ENCODE measurements around the gene SLC7A5. TPM values are rescaled to one million over a fixed set of nuclear protein-coding genes. Genes with fewer than 3 reads are reported as not detected.

The SLC7A5 gene
- total and polyA plus RNA-seq, 5 experiments from 2014 or later: 2.0 to 20.7 (median 3.6) TPM

DNA sequence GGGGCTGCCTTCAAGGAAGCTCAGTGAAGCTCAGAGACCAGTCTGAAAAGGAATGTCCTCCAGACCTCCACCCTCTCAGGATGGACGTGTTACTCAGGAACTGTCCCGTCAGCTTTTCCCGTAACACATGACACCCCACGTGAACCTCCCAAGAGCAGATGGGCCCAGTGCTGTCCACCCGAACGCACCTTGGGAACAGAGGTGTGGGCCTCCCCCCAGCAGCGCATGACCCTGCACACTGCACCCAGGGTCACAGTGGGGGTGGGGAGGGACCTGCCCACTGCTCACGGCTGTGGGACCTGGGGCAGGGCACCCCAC lies 21.9 kb downstream of the SLC7A5 start:
- no peaks in the 10 kb centered on the region for H3K27me3 Mint-ChIP-seq
- POLR2A ChIA-PET: interaction anchor here (0.5 to 1.1 kb wide), 2 partner anchors 12 to 70 kb away, joined by 3 to 4 read pairs; no protein-coding TSS in a partner anchor
- H3K9me3 Mint-ChIP-seq: no peaks in the 10 kb centered on the region
- DNase-seq (no peak), ATAC-seq (no peak)
- peaks cover 0 to 6% (median 4%) of the 10 kb centered on the region in 3 donors for H3K36me3 Mint-ChIP-seq
- no peak overlapping the region for H3K4me3 Mint-ChIP-seq
- H3K4me1 Mint-ChIP-seq: peaks cover 3 to 17% (median 9%) of the 10 kb centered on the region in 4 donors
- peak overlapping the region in 1 of 10 donors; percentile 13 for H3K27ac Mint-ChIP-seq

DNA sequence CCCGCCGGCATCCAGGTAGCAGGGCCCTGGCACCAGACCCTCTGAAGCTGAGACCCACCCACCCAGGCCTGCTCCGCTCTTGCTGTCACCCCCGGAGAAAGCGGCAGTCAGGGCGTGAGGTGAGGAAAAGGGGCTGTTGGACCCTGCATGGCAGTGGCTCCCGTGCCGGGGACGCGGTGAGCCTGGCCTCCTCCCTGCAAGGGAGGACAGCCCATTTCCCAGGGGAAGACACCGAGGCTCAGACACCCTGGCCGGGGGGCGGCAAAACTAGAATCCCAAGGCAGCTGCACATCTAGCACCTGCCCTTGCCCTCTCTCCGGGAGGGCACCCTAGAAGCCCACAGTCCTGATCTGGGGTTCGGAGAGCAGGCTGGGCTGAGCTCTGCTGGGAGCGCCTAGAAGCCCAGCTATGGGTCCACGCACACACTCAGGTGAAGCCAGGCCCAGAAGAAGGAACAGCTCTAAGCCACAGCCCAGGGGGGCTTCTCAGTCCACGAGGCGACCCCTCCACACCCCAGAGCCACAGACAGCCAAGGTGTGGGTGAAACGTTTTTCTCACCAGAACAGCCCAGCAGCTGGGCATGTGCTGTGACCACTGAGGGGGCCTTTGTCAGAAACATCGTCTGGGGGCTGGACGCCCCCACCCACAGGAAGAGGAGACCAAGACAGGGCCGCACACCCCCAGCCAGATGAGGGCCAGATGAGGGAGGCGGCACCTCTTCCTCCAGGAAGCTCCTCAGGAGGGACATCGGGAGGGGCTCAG lies 22.4 kb downstream of the SLC7A5 start:
- Mint-ChIP-seq H3K9me3 (no peaks in the 10 kb centered on the region), H3K27ac (peak overlapping the region in 1 of 10 donors; percentile 13), H3K4me1 (peaks cover 3 to 23% (median 13%) of the 10 kb centered on the region in 4 donors), H3K36me3 (peaks cover 0 to 6% (median 4%) of the 10 kb centered on the region in 3 donors), H3K4me3 (no peak overlapping the region), H3K27me3 (no peaks in the 10 kb centered on the region)
- no peak for ATAC-seq
- no peak for DNase-seq
- POLR2A ChIA-PET: interaction anchor here (0.5 to 1.1 kb wide), 3 partner anchors 12 to 70 kb away, joined by 3 to 5 read pairs (median 4); no protein-coding TSS in a partner anchor

DNA sequence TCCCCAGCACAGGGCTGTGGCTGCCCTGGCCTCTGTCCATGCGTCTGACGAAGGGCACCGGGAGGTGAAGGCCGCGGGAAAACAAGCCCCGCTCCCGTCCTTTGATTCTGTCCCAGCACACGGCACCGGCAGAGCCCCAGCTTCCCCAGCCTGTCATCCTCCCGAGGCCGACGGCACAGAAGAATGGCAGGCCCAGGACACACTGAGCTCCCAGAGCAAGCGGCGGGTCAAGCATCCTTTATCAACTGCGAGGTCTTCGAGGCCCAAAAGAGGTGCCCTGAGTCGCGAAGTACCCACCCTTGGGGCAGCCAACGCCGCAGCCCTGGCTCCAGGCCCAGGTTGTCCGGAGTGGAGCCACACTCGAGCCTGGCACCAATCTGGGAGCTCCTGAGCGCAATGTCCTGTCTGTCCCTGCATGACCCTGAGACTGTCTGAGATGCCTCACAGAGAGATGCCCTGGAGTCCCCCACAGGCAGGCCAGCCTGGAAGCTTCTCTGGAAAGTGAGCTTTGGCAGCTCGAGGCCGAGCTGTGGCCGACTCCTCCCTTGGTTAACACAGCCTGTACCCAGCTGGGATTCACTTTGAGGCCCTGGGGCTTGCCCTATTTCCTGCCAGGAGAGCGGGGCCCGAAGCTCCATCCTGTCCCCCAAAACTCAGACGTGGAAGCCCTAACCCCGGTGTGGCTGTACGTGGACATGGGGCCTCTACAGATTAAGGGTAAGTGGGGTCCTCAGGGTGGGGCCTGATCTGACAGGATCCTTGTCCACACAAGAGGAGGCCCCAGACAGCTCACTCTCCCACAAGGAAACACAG lies 23.3 kb downstream of the SLC7A5 start:
- Mint-ChIP-seq H3K4me1 (peaks cover 3 to 21% (median 15%) of the 10 kb centered on the region in 4 donors), H3K27ac (peak overlapping the region in 3 of 10 donors; percentile 9 to 37 (median 31))
- POLR2A ChIA-PET: interaction anchor here (0.5 to 1.1 kb wide), 3 partner anchors 11 to 29 kb away, joined by 3 to 5 read pairs (median 3); no protein-coding TSS in a partner anchor

DNA sequence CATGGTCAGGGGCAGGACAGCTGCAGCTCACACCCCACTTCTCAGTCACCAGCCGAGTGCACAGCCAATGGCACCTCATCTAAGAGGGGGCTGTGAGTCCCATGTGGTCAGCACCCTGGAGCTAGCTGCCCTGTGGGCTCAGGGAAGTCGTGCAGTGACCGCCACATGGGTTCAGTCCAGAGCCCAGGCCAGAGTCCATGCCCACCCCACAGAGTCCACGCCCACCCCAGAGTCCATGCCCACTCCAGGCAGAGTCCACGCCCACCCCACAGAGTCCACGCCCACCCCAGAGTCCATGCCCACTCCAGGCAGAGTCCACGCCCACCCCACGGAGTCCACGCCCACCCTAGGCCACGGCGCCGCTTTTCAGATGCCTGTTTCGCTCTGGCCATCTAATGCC lies 24.1 kb downstream of the SLC7A5 start:
- H3K27ac Mint-ChIP-seq: no peak overlapping the region
- no peak overlapping the region for H3K4me3 Mint-ChIP-seq
- H3K4me1 Mint-ChIP-seq: peaks cover 3 to 21% (median 15%) of the 10 kb centered on the region in 4 donors
- no peaks in the 10 kb centered on the region for H3K9me3 Mint-ChIP-seq
- POLR2A ChIA-PET: interaction anchor here (1.0 kb wide), 1 partner anchor 26 kb away, joined by 3 read pairs; no protein-coding TSS in a partner anchor
- DNase-seq: no peak
- H3K27me3 Mint-ChIP-seq: no peaks in the 10 kb centered on the region
- H3K36me3 Mint-ChIP-seq: peaks cover 0 to 3% (median 0%) of the 10 kb centered on the region in 3 donors
- ATAC-seq: no peak

More for the DNA sequence above, 23.3 kb downstream of the SLC7A5 start:
- no peaks in the 10 kb centered on the region for H3K27me3 Mint-ChIP-seq
- no peak for DNase-seq
- H3K36me3 Mint-ChIP-seq: peaks cover 0 to 5% (median 1%) of the 10 kb centered on the region in 3 donors
- no peak for ATAC-seq
- H3K9me3 Mint-ChIP-seq: no peaks in the 10 kb centered on the region
- no peak overlapping the region for H3K4me3 Mint-ChIP-seq

DNA sequence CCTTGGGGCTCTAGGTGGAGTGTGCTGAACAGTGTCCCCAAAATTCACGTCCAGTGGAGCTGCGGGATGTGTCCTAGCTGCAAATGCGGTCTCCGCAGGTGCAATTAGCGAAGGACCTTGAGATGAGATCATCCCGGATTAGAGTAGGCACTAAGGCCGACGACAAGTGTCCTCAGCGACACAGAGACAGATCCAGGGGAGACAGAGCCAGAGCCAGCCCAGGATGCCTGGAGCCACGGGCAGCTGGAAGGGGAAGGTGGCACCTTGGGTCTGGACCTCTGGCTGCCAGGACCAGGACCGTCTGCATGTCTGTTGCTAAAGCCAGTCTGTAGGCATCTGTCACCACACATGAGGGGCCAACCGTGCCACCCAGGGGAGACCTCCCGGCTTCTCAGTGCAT lies 24.5 kb downstream of the SLC7A5 start:
- ATAC-seq: no peak
- Mint-ChIP-seq H3K4me1 (peaks cover 3 to 21% (median 15%) of the 10 kb centered on the region in 4 donors), H3K27ac (peak overlapping the region in 2 of 10 donors; percentile 57 to 82), H3K36me3 (peaks cover 0 to 3% (median 0%) of the 10 kb centered on the region in 3 donors), H3K27me3 (no peaks in the 10 kb centered on the region), H3K4me3 (no peak overlapping the region), H3K9me3 (no peaks in the 10 kb centered on the region)
- POLR2A ChIA-PET: no interaction called here
- no peak for DNase-seq

DNA sequence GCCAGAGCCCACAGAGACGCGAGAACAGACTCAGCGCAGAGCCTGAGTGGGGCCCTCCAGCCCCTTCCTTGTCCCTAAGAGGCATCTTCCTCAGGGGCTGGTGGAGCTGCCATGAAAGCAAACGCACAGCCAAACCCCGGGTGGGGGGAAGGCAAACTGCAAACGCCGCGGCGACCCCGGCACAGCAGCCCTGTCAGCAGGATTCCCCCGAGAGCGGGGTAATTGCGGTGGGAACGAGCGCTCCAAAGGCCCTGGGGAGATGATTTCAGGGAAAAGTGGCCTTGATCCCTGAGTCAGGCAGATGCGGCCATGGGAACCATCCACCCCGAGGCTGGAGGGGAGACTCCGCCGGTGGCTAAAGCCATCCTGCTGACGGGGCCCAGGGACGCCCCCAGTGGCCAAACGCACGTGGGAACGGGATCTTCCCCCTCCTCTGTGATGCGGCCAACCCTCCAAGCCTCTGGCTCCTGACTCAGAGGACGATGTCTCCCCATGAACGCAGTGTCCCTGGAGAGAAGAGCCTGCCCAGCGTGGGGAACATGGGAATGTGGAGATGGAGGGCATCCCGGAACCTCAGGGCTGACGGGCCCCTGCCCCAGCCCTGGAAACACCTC lies 25.1 kb downstream of the SLC7A5 start:
- peak overlapping the region in 2 of 10 donors; percentile 50 to 82 for H3K27ac Mint-ChIP-seq
- DNase-seq: no peak
- no peaks in the 10 kb centered on the region for H3K9me3 Mint-ChIP-seq
- POLR2A ChIA-PET: no interaction called here
- H3K36me3 Mint-ChIP-seq: peaks cover 0 to 3% (median 0%) of the 10 kb centered on the region in 3 donors
- H3K4me1 Mint-ChIP-seq: peaks cover 3 to 21% (median 15%) of the 10 kb centered on the region in 4 donors
- H3K27me3 Mint-ChIP-seq: no peaks in the 10 kb centered on the region
- ATAC-seq: no peak
- no peak overlapping the region for H3K4me3 Mint-ChIP-seq

DNA sequence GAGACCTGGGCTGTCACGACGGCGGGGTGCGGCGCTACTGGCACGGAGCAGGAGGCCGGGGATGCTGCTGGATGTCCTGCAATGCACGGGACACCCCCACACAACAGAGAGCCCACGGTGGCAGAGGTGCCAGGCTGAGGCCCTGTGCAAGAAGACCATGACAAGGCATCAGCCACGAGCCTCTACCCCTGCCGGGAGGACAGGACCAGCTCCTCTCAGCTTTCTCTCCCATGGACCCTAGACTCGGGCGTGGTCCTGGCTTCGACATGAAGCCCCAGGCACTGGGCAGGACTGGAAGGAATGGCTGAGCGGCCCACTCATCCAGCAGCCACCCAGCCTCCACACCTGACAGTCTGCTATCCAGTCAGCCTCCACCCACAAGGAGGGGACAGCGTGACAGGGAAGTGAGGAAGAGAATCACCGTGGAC lies 25.6 kb downstream of the SLC7A5 start:
- POLR2A ChIA-PET: no interaction called here
- Mint-ChIP-seq H3K27me3 (no peaks in the 10 kb centered on the region), H3K4me1 (peaks cover 3 to 21% (median 15%) of the 10 kb centered on the region in 4 donors), H3K27ac (peak overlapping the region in 1 of 10 donors; percentile 72), H3K4me3 (no peak overlapping the region), H3K9me3 (no peaks in the 10 kb centered on the region), H3K36me3 (peaks cover 0 to 3% (median 0%) of the 10 kb centered on the region in 3 donors)
- DNase-seq (no peak), ATAC-seq (no peak)

DNA sequence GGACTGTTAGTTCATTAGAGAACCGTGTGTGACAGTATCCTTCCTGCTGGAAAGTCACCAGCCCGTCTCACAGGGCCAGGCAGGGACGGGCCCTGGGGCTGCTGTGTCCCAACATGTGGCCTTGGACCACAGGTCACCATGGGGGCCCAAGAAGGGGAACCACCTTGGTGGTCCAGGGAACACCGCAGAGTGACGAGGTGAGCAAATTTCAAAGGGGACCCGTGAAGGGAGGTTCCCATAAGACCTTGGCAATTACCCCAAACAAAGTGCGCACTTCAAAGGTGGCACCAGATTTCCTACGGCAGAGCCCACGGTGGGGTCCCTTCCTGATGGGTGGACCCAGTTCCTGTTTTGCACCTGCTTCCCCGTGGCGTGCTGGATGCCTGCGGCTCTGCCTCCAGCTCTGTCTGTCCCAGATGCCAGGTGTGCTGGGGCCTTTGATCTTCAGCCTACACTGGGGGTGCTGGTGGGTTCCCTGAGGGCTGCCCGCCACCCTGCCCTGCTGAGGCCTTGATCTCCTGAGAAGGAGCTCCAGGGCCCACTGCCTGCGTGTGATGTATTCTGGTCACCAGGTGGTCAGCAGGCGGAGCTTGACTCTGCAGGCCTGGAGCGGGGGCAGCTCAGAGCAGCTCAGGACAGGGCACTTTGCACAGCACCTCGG lies 27.0 kb downstream of the SLC7A5 start:
- no peaks in the 10 kb centered on the region for H3K9me3 Mint-ChIP-seq
- H3K27ac Mint-ChIP-seq: peak overlapping the region in 7 of 10 donors; percentile 51 to 93 (median 62)
- H3K27me3 Mint-ChIP-seq: no peaks in the 10 kb centered on the region
- peak in 6 of 10 donors; percentile 22 to 65 (median 36) for DNase-seq
- peaks cover 0 to 8% (median 0%) of the 10 kb centered on the region in 3 donors for H3K36me3 Mint-ChIP-seq
- POLR2A ChIA-PET: no interaction called here
- peak; percentile 62 to 75 for ATAC-seq
- H3K4me1 Mint-ChIP-seq: peaks cover 3 to 21% (median 15%) of the 10 kb centered on the region in 4 donors
- H3K4me3 Mint-ChIP-seq: peak overlapping the region in 5 of 10 donors; percentile 12 to 73 (median 19)

DNA sequence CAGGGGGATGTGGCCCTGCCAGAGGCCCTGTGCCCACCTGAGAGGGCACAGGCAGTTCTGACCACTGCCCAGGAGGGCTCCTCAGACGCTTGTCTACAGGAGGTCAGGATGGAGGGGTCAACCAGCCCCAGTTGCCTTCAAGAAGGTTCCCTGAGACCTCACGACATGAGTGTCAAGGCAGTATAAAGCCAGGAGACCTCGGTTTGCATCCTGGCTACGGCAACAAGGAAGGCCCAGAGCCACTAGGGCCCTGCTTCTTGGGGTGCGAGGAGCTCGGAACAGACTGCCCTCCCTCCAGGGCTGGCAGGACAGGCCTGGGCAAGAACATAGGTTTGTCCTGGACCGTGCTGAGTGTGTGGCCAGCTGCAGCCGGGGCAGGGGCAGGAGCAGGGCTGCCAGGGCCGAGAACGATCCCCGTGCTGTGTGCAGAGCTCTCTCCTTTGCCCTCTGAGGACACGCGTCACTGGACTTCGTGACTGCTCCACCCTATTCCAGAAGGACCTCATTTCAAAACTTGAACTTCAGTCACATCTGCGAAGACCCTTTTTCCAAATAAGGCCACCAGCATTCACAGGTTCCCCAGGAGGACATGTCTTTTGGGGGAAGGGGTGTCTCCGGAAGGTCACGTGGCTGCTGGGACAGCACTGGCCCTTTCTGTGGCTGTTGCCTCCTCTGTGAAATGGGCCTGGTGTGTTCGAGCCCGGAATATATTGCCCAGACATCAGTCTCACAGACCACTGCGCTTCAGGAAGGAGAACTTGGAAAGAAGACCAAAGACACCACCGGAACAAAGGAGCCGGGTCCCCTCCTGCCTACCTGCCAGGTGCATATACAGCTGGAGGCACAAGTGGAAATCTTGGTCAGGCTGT lies 27.7 kb downstream of the SLC7A5 start:
- no peak for DNase-seq
- H3K9me3 Mint-ChIP-seq: no peaks in the 10 kb centered on the region
- H3K27me3 Mint-ChIP-seq: no peaks in the 10 kb centered on the region
- peaks cover 3 to 21% (median 15%) of the 10 kb centered on the region in 4 donors for H3K4me1 Mint-ChIP-seq
- POLR2A ChIA-PET: no interaction called here
- ATAC-seq: no peak
- H3K4me3 Mint-ChIP-seq: peak overlapping the region in 2 of 10 donors; percentile 23 to 73
- H3K27ac Mint-ChIP-seq: peak overlapping the region in 4 of 10 donors; percentile 56 to 93 (median 64)
- peaks cover 0 to 12% (median 0%) of the 10 kb centered on the region in 3 donors for H3K36me3 Mint-ChIP-seq

DNA sequence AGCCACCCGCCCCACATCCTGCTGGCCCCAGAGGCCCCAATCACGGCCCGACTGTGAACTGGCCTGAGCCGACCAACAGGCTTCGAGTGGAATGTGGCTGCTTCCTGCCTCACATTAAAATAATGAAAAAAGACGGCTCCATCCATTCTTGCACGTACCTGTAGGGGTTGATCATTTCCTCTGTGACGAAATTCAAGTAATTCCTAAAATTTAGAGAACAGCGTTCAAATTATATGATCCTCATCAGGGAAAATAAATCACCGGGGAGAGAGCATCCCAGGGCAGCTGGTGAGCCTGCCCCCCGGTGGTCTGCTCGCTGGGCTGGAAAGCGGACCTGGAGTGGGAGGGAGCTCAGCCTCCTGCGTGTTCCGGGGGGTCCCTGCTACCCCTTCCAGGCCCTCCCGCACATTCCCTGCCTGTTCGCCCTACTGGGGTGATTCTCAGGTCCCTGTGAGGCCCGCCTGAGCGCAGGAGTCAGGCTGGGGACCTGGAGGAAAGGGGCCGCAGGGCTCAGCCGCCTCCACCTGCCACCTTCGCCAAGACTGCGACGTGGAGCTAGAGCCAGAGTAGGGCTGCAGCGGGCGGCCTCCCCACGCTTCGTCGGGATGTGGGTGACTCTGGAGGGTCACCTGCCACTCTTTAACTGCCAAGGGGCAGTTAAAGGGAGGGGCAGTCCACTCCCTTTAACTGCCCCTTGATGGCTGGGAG lies 28.9 kb downstream of the SLC7A5 start:
- no peaks in the 10 kb centered on the region for H3K9me3 Mint-ChIP-seq
- peak overlapping the region in 1 of 10 donors; percentile 3 for H3K27ac Mint-ChIP-seq
- POLR2A ChIA-PET: no interaction called here
- H3K36me3 Mint-ChIP-seq: peaks cover 0 to 19% (median 0%) of the 10 kb centered on the region in 3 donors
- DNase-seq (no peak), ATAC-seq (no peak)
- H3K27me3 Mint-ChIP-seq: no peaks in the 10 kb centered on the region
- peaks cover 3 to 21% (median 15%) of the 10 kb centered on the region in 4 donors for H3K4me1 Mint-ChIP-seq
- H3K4me3 Mint-ChIP-seq: no peak overlapping the region

All from naive thymus-derived CD8-positive, alpha-beta T cell (primary cell).